Activated T-cell treated with anti-CD3 and anti-CD28 coated beads for 1 hour (primary cell): ENCODE measurements around the gene TBC1D1.

Source experiments
- DNase-seq: peaks from one replicate; pipeline ENCODE4 v3.0.0-alpha.2; 2020; ENCODE audit warnings: low read depth

The TBC1D1 gene

DNA sequence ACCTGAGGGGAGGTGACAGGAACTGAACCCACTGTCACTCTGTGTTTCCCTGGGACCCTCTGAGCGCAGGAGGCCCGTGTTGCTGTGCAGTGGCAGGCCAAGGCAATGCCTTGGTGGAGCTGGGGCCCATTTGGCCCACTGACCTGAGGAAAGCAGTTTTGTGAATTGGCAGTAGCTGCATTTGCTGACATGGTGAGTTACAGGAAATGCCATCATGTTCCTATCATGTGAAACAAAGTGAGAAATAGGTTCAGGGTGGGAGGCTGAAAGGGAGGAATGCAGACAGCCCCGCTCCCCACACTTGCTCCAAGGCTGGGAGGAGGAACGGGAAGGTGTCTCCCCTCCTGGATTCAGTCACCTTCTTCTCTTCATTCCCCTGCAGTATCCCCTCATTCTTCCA, 215.4 kb downstream of the TBC1D1 start:
- DNase-seq, result no peak

DNA sequence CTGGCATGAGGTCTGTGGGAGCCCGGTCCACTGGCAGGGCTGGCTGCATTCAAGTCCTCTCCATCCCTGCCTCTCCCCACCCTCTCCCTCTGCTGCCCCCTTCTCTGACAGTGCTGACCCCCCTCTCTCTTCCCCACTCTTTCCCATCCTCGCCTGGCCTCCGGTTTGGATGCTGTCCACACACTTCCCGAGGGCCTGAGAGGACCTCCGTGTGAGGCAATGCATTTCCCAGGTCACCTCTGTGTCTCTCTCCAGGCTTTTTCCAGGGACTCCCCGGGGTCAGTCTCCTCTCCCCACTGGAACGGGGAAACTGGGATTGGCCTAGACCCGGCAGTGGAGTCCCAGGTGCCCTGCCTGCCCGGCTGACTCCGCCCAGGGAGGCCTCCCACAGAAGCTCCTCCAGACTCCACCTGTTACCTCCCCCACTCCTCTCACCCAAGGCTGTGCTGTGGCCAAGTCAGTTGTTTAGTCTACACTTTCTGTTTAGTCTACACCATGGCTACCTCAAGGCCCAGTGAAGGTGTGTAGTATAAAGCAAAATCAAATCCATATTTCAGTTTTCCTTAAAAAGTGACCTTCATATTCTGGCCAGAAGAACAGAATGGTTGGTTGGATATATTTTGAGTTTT, 216.1 kb downstream of the TBC1D1 start:
- no peak for DNase-seq

DNA sequence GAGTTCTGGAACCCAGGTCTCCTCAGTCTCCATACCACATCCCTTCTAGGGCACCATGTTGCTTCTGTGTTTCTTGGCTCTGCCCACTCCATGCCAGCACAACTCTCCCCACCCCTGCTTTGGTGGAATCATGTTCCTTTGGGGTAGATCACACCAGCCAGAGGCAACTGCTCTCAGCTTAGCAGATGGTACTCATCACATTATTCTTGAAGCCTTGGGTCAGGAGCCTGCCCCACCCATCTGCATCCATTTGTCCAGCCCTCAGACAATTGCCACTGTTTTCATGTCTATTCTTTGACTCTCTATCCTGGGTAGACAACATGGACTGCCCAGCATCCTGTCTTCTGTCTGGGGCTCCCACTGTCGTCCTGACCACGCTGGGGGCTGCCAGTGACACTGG, 216.9 kb downstream of the TBC1D1 start:
- DNase-seq, result no peak

DNA sequence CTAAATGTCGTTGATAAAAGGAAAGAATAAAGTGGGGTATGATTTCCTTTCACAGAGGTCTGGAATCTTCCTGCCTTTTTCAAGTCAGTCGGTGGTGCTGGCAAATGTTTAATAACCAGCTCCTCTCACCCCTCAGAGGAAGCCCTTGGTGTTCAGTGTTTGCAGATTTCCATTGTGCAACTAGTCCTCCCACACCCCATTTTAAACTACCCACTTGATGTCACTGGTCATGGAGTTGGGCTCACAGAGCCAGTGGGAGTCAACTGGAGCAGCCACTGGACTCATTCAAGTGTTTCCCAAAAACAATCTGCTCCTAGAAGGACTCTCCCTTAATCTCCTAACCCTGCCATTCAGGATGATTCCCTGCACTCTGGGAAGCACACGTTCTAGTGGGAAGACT, 218.5 kb downstream of the TBC1D1 start:
- DNase-seq, result no peak

DNA sequence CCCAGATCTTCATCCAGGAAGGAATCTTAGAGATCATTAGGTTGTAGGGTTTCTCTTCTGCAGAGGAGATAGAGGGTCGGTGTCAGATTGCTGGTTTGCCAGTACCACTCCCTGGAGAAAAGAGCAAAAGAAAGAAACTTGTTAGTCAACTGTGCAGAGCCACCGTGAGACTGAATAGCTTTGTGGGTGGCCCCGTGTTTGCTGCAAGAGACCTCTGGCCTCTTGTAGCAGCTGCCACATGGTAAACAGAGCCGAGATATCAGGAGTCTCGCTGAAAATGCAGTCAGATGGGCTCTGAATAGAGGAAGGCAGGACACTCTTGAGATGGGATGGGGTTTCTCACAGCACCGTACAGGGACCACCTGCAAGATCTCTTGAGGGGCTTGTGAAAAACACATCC, 219.0 kb downstream of the TBC1D1 start:
- DNase-seq, result no peak

DNA sequence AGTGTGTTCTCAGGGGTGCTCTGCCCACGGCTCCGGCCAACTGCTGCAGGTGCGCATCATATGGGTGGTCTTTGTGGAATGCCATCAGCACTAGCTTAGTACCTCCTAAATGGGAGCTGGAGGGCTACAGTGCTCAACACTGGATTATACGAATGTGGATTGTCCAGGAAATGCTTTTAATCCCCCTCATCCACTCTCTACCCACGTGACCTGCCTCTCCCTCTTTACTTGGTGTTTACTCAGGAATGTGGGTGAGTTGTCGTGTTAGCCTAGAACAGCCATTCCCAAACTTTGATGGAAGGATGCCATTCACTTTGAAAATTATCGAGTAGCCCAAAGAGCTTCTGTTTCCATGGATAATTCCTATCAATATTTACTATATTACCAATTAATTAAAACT, 220.1 kb downstream of the TBC1D1 start:
- no peak for DNase-seq

DNA sequence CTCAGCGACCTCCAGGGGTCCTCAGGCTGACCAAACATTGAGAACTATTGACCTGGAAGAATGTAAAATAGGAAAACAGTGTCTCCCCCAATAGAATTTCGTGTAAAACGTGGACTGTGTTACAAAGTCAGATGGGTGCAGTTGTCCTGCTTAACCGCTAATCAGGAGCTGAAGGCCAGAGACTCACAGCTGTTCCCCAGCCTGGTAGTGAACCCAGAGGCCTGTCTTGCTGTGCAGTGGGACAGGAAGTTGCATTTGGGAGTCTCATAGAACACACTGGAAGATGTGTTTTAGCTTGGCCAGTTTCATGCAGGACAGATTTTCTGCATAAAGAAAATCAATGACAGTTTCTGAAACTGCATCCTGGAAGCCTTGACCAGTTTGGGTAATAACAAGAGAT, 220.8 kb downstream of the TBC1D1 start:
- no peak for DNase-seq

DNA sequence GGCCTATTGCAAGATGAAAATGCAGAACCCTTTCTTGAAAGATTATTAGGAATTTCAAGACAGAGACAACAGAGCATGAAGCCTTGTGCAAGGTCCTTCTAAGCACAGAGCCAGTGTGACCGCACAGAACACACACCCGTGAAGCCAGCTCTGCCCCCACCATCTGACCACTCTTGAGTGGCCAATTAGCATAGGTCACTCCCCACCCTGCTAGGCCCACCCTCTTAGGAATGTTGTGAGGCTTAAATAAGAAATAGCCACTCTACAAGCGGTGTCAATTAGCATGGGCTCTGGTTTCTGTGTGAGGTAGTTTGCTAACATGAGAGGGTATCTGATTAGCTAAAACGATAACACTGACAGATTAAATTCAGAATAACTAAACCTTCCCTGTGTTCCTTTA, 222.2 kb downstream of the TBC1D1 start:
- DNase-seq, result no peak

DNA sequence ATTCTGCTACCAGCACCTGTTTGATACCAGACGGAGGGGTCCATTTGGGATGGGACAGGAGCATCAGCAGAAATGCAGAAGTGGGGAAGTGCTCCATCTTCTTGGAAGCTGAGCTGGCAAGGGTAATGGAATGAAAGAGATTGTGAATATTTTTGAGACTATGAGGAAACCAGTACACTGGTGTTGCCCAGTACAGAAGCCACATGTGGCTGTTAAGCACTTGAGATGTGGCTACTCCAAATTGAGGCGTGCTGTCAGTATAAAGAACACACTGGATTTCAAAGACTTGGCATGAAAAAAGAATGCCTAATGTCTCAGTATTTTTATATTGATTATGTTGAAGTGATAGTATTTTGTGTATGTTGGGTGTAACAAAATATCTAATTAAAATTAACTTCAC, 222.7 kb downstream of the TBC1D1 start:
- no peak for DNase-seq

DNA sequence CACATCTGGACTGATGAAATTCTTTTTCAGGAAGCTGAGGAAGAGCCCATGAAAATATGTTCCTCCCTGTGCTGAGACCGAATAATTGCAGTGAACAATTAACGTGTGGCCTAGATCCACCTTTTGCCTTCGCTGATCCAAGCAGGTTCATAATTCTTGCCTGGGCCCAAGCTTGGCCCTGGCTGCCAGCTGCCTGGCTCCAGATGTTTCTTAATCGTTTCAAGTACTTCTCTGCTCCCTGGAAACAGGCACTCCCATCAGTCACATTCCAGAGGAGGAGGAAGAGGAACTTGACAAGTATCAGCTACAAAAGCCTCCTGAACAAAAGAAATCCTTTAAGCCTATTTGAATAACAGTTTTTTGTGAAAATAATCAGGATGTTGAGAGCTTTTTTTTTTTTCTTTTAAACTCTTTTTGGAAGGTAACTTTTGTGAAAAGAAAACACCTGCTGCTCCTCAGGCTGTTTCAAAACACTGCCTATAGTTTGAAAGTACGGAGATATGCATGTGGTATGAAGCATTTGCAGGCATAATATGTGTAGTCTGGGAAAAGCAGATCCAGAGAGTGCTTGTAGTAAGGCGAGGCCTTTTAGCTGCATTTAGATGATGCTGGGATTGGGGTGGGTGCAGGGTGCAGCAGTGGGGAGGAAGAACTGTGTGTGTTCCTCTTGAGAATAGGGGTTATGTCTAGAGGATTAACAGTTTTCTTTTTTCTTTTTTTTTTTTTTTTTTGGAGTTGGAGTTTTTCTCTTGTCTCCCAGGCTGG, 223.7 kb downstream of the TBC1D1 start:
- DNase-seq, result no peak

DNA sequence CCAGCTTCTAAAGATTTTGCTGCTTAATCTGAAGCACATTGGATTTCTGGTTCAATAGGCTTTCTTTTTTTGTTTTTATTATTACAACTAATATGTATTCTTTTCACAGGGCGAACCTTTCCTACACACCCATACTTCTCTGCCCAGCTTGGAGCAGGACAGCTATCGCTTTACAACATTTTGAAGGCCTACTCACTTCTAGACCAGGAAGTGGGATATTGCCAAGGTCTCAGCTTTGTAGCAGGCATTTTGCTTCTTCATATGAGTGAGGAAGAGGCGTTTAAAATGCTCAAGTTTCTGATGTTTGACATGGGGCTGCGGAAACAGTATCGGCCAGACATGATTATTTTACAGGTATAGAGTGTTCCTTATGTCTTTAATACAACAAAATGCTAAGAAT, 224.7 kb downstream of the TBC1D1 start:
- DNase-seq, result no peak

DNA sequence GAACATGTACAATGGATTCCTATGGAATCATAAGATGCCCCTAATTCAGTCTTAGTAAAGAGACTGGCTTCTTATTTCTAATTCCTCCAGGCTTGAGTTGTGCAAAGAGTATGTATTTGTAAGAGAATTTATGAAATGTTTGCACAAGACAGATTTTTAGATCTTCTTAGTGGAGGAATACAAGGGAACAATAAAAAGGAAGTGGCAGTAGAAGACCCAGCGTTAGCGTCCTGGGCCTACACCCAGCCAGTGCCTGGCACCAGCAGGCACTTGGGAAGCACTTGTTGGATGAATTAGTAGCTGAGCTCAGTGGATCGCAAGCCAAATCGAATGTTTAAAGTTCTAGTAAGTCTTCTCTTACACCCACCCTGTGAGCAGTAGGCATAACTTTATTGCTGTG, 226.7 kb downstream of the TBC1D1 start:
- DNase-seq, result no peak

DNA sequence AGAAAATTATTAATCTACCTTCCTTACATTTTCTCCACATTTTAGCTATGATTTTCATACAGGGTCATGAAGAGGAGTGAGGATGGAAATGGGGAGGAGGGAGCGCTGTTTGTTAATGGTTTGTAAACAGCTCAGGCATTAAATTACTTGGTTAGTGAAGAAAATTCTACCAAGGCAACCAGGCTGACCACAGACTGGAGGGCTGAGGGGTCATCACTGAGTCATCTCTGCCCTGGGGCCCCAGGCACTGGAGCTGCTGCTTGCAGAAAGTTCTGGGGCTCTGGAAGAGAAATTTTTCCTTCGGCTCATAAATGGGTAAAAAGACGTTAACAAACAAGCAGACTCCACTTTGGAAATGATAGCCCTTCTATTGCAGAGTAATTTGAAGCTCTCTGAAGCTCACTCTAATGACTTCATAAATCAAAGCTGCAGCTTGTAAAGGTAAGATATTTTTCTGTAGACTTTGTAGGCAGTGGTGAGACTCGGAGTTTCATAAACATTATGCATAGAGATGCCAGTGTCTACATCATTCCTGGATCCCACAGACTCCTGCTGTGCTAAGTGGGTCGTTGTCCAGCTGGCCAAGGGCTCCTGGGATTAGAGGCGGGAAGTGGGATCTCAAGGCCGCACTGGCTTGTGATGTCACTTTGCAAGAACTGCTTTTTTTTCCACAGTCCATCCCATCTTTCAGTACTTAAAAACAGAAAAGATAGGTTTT, 228.9 kb downstream of the TBC1D1 start:
- DNase-seq, result no peak

DNA sequence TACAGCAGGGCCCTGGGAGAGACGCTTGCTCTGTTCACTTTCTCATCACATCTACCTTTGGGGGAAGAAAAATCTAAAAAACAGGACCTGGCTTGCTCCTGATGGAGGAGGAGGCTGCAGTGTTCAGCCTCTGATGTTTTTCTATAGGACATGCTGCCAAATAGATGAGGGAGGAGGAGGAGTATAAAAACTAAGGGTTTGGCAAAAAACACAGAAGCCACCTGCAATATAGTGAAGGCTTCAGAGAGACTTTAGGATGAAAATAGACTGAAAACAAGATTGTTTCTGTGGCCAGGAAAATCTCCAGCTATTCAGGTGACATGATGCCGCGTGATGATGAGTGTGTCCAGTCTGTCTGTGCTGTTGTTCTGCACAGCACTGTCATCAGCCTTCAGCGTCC, 229.9 kb downstream of the TBC1D1 start:
- DNase-seq, result no peak

DNA sequence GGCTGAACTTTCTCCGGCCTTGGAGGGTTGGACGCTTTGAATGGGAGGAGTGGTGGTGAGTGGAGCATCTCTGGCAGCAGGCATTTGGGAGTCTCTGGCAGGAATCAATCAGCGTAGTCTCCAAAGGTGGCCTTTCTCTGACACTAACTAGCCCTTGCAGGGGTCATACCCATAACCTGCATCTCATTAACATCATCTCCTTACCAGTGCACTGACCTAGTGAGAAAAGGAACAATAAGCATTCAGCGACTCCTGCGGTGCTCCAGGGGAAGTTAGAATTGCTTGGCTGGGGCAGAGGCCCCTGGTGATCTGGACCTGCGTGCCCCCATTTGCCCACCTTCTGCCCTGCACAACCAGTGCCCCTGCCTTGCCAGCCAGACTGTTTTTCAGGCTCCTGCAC, 231.2 kb downstream of the TBC1D1 start:
- no peak for DNase-seq

DNA sequence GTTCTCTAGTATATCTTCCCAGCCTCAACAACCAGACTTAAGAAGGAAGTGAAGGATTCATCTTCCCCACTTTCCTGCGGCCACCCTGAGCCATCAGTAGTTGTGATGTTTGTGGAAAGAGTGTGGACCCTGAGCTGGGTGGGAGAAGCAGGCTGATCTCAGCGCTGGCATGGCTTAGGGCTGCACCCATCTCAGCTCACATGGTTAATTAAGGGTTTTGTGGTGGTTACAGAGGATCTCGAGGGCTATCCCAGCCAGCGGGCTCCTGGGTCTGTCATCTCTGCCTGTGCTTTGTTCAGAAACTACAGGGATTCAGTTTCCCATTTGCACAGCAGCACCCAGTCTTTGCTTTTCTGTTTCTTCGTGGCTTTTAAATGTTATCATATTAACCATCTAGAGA, 232.7 kb downstream of the TBC1D1 start:
- no peak for DNase-seq

DNA sequence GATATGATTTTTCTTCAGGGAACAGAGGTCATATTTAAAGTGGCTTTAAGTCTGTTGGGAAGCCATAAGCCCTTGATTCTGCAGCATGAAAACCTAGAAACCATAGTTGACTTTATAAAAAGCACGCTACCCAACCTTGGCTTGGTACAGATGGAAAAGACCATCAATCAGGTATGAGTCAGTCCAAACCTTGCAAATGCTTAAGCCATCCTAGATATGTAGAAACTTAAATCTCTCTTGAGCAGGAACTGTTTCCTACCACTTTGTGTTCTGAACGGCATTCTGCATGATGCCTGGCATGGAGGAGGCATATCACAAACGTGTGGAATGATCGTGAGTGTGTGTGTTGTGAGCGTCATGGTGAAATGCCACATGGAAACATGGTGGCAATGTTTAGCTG, 234.1 kb downstream of the TBC1D1 start:
- DNase-seq, result no peak

DNA sequence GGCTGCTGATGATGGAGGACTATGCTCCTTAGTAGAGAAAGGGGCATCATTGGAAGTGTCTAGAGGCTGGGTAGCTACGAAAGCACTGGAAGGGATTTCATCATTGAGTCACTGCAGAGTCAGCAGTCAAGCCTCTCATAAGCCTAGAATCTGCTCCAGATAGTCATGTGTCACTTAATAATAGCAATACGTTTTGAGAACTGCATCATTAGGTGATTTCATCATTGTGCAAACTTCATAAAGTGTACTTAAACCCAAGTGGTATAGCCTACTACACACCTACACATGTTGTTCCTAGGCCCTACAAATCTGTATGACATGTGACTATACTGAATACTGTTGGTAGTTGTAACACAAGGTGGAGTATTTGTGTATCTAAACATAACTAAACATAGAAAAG, 234.9 kb downstream of the TBC1D1 start:
- DNase-seq, result no peak

DNA sequence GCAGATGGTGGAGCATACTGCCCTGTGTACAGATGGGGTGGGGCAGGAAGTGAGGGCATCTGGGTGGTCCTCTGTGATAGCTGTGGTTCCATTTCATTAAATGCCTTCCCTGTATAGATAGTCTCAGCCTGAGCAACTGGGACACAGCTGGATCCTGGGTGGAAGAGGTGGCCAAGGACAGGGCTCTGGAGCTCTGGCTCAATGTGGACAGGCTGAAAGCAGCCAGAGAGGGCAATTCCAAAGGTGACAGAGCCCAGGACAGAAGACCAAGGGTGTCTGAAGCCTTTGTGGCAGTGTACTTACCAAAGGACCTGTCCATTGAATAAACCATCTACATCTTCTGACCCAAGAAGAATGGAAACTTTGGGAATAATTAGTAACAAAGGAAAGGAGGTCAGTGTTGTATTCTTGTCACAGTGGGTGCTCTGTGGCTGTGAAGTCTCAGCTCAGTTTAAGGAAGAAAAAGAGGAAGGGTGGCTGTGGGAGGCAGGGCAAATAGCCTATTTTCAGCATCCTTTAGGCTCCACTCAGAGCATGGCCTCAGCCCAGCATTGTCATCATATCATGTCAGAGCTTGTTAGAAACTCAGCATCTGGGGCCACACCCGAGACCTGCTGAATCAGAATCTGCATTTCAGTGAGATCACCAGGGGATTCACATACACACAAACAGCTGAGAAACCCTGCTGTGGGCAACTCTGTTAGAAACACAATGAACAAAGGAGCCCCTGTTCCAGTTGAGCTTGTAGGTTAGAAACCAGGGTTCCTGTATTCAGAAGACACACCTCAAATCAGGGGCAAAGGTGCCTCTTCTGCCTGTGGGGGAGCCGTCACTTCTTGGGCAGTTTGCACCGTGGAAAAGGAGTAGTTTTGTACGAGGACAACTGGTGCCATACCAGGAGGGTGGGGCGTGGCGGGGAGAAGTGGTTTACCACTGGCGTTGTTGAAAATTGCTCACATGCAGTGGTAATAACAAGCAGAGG, 237.9 kb downstream of the TBC1D1 start:
- peak; percentile 35 for DNase-seq

DNA sequence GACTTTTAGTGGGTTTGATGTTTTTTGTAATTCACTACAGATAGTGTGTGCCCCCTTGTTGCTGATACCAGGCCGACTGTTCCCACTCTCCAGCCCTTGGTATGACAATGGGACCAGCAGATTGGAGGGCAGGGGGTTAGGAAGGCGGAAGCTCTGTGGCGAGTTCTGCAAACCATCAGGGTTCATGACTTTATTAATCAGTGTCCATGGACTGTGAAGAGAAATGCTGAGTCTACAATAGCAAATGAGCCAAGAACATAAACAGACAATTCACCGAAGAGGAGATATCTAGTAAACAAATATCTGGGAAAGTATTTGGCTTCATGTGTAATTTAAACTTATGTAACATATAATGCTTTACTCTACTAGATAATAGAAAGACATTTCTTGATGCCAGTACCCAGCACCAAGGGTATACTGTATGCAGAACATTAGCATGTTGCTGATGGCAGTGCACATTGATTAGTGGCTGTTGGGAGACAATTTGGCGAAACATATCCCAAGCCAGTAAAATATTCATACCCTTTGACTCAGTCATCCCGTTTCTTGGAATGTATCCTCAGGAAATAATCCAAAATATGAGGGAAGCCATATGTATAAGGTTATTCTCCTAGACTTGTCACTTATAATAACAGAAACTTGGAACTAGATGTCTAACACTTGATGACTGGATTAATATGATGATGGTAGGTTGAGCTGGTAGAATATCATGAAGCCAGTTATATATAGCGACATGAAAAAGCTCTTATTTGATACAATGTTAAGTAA, 238.8 kb downstream of the TBC1D1 start:
- DNase-seq, result no peak

DNA sequence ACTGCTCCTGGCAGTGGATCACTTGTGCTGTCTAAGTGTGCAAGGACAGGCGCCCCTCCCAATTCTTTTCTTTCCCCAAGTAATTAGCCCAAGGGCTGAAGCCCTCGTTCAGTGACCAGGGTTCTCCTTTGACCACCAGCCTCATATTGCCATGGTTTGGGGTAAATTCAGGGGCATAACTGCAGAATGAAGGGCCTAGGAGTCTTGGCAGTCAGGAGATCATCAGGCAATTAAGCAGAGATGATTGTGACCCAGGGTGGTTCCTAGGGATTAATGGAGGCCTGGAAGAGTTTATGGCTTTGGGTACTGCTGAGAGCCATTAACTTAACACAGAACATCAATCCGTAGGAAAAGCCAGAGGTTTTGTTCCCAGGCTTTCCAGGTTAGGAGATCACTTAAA, 240.0 kb downstream of the TBC1D1 start:
- DNase-seq, result no peak
